ENCODE data around the gene GJC2. TPM values are rescaled to one million over a fixed set of nuclear protein-coding genes. Genes with fewer than 3 reads are reported as not detected.

Gene GJC2
- total RNA-seq, 1 experiment from 2014 or later, result 0.72 TPM

DNA sequence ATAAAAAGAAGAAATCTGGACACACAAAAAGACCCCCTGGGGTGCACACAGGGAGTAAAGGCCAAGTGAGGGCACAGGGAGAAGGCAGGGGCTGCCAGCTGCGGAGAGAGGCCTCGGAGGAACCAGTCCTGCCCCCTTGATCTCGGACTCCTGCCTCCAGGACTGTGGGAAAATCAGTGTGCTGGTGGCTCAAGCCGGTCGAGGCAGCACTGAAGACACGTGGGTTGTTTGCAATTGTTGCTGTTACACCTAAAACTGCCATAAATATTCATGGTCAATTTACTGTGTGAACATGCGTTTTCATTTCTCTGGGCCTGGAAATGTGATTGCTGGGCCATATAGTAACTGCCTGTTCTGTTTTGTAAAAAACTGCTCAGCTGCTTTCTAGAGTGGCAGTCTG is 34.4 kb downstream of the GJC2 start (continued):
- TF ChIP-seq, protein P1, sequence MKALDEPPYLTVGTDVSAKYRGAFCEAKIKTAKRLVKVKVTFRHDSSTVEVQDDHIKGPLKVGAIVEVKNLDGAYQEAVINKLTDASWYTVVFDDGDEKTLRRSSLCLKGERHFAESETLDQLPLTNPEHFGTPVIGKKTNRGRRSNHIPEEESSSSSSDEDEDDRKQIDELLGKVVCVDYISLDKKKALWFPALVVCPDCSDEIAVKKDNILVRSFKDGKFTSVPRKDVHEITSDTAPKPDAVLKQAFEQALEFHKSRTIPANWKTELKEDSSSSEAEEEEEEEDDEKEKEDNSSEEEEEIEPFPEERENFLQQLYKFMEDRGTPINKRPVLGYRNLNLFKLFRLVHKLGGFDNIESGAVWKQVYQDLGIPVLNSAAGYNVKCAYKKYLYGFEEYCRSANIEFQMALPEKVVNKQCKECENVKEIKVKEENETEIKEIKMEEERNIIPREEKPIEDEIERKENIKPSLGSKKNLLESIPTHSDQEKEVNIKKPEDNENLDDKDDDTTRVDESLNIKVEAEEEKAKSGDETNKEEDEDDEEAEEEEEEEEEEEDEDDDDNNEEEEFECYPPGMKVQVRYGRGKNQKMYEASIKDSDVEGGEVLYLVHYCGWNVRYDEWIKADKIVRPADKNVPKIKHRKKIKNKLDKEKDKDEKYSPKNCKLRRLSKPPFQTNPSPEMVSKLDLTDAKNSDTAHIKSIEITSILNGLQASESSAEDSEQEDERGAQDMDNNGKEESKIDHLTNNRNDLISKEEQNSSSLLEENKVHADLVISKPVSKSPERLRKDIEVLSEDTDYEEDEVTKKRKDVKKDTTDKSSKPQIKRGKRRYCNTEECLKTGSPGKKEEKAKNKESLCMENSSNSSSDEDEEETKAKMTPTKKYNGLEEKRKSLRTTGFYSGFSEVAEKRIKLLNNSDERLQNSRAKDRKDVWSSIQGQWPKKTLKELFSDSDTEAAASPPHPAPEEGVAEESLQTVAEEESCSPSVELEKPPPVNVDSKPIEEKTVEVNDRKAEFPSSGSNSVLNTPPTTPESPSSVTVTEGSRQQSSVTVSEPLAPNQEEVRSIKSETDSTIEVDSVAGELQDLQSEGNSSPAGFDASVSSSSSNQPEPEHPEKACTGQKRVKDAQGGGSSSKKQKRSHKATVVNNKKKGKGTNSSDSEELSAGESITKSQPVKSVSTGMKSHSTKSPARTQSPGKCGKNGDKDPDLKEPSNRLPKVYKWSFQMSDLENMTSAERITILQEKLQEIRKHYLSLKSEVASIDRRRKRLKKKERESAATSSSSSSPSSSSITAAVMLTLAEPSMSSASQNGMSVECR (CRISPR knock-in tag; IDR thresholded peaks at IDR 0.05; ENCODE audit: borderline replicate concordance), result no peak
- TF ChIP-seq, protein P2, sequence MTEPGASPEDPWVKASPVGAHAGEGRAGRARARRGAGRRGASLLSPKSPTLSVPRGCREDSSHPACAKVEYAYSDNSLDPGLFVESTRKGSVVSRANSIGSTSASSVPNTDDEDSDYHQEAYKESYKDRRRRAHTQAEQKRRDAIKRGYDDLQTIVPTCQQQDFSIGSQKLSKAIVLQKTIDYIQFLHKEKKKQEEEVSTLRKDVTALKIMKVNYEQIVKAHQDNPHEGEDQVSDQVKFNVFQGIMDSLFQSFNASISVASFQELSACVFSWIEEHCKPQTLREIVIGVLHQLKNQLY (CRISPR knock-in tag; IDR thresholded peaks at IDR 0.05), result no peak
- no peak for TF ChIP-seq CBFB (CRISPR knock-in tag; IDR thresholded peaks at IDR 0.05; ENCODE audit: low read depth)
- TF ChIP-seq ZNF232 (CRISPR knock-in tag; IDR thresholded peaks at IDR 0.05), result no peak
- TF ChIP-seq ESRRA (CRISPR knock-in tag; IDR thresholded peaks at IDR 0.05; ENCODE audit: borderline replicate concordance), result no peak
- TF ChIP-seq PRRX2 (CRISPR knock-in tag; IDR thresholded peaks at IDR 0.05), result no peak
- TF ChIP-seq ZNF219 (CRISPR knock-in tag; IDR thresholded peaks at IDR 0.05; ENCODE audit: borderline replicate concordance), result no peak
- TF ChIP-seq FOXP1 (CRISPR knock-in tag; IDR thresholded peaks at IDR 0.05; ENCODE audit: borderline replicate concordance), result no peak
- no peak for TF ChIP-seq EMX1 (CRISPR knock-in tag; IDR thresholded peaks at IDR 0.05)

DNA sequence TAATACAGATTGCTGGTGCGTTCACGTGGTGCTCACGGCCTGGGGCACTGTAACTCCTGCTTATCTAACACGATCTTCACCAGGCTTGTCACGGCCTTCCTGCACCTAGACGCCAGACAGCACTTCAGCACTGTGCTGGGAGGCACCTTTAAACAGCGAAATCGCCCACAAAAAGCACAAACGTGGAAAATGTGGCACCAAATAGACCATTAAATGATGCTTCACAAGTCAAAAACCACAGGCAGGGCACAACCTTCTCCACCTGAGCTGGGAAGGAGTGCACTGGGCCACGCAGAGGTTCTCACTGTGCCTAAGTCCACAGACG is 35.9 kb downstream of the GJC2 start:
- ChIA-PET CTCF (no interaction called here), POLR2A (no interaction called here)
- Mint-ChIP-seq H3K36me3 (no peaks in the 10 kb centered on the region), H3K27me3 (ENCODE audit: low read depth) (no peaks in the 10 kb centered on the region), H3K4me3 (no peak overlapping the region), H3K4me1 (no peaks in the 10 kb centered on the region), H3K9me3 (peaks cover 5% of the 10 kb centered on the region; the same call in 1 of the 2 replicates), H3K27ac (no peak overlapping the region)
- ATAC-seq, result no peak
- no peak for DNase-seq (ENCODE audit: low spot score)
- TF ChIP-seq, protein P3, sequence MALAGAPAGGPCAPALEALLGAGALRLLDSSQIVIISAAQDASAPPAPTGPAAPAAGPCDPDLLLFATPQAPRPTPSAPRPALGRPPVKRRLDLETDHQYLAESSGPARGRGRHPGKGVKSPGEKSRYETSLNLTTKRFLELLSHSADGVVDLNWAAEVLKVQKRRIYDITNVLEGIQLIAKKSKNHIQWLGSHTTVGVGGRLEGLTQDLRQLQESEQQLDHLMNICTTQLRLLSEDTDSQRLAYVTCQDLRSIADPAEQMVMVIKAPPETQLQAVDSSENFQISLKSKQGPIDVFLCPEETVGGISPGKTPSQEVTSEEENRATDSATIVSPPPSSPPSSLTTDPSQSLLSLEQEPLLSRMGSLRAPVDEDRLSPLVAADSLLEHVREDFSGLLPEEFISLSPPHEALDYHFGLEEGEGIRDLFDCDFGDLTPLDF (CRISPR knock-in tag; IDR thresholded peaks at IDR 0.05), result no peak
- no peak for TF ChIP-seq SP1 (CRISPR knock-in tag; conservative IDR thresholded peaks at IDR 0.05)
- TF ChIP-seq, protein P4, sequence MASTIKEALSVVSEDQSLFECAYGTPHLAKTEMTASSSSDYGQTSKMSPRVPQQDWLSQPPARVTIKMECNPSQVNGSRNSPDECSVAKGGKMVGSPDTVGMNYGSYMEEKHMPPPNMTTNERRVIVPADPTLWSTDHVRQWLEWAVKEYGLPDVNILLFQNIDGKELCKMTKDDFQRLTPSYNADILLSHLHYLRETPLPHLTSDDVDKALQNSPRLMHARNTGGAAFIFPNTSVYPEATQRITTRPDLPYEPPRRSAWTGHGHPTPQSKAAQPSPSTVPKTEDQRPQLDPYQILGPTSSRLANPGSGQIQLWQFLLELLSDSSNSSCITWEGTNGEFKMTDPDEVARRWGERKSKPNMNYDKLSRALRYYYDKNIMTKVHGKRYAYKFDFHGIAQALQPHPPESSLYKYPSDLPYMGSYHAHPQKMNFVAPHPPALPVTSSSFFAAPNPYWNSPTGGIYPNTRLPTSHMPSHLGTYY (CRISPR knock-in tag; IDR thresholded peaks at IDR 0.05), result no peak
- TF ChIP-seq, protein P5, sequence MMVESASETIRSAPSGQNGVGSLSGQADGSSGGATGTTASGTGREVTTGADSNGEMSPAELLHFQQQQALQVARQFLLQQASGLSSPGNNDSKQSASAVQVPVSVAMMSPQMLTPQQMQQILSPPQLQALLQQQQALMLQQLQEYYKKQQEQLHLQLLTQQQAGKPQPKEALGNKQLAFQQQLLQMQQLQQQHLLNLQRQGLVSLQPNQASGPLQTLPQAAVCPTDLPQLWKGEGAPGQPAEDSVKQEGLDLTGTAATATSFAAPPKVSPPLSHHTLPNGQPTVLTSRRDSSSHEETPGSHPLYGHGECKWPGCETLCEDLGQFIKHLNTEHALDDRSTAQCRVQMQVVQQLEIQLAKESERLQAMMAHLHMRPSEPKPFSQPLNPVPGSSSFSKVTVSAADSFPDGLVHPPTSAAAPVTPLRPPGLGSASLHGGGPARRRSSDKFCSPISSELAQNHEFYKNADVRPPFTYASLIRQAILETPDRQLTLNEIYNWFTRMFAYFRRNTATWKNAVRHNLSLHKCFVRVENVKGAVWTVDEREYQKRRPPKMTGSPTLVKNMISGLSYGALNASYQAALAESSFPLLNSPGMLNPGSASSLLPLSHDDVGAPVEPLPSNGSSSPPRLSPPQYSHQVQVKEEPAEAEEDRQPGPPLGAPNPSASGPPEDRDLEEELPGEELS (CRISPR knock-in tag; IDR thresholded peaks at IDR 0.05), result no peak
- TF ChIP-seq, protein P6, sequence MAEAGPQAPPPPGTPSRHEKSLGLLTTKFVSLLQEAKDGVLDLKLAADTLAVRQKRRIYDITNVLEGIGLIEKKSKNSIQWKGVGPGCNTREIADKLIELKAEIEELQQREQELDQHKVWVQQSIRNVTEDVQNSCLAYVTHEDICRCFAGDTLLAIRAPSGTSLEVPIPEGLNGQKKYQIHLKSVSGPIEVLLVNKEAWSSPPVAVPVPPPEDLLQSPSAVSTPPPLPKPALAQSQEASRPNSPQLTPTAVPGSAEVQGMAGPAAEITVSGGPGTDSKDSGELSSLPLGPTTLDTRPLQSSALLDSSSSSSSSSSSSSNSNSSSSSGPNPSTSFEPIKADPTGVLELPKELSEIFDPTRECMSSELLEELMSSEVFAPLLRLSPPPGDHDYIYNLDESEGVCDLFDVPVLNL (CRISPR knock-in tag; IDR thresholded peaks at IDR 0.05; ENCODE audit: borderline replicate concordance, low read depth), result no peak
- TF ChIP-seq KAT7 (CRISPR knock-in tag; IDR thresholded peaks at IDR 0.05; ENCODE audit: borderline replicate concordance), result no peak
- TF ChIP-seq, protein P7, sequence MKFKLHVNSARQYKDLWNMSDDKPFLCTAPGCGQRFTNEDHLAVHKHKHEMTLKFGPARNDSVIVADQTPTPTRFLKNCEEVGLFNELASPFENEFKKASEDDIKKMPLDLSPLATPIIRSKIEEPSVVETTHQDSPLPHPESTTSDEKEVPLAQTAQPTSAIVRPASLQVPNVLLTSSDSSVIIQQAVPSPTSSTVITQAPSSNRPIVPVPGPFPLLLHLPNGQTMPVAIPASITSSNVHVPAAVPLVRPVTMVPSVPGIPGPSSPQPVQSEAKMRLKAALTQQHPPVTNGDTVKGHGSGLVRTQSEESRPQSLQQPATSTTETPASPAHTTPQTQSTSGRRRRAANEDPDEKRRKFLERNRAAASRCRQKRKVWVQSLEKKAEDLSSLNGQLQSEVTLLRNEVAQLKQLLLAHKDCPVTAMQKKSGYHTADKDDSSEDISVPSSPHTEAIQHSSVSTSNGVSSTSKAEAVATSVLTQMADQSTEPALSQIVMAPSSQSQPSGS (CRISPR knock-in tag; IDR thresholded peaks at IDR 0.05; ENCODE audit: borderline replicate concordance, low read depth), result no peak
- TF ChIP-seq ZNF396 (CRISPR knock-in tag; IDR thresholded peaks at IDR 0.05; ENCODE audit: borderline replicate concordance), result no peak
- TF ChIP-seq ZNF416 (CRISPR knock-in tag; IDR thresholded peaks at IDR 0.05), result no peak
- no peak for TF ChIP-seq GABPB1 (CRISPR knock-in tag; IDR thresholded peaks at IDR 0.05)
- no peak for TF ChIP-seq GTF2I (CRISPR knock-in tag; conservative IDR thresholded peaks at IDR 0.05)
- TF ChIP-seq, protein P8, sequence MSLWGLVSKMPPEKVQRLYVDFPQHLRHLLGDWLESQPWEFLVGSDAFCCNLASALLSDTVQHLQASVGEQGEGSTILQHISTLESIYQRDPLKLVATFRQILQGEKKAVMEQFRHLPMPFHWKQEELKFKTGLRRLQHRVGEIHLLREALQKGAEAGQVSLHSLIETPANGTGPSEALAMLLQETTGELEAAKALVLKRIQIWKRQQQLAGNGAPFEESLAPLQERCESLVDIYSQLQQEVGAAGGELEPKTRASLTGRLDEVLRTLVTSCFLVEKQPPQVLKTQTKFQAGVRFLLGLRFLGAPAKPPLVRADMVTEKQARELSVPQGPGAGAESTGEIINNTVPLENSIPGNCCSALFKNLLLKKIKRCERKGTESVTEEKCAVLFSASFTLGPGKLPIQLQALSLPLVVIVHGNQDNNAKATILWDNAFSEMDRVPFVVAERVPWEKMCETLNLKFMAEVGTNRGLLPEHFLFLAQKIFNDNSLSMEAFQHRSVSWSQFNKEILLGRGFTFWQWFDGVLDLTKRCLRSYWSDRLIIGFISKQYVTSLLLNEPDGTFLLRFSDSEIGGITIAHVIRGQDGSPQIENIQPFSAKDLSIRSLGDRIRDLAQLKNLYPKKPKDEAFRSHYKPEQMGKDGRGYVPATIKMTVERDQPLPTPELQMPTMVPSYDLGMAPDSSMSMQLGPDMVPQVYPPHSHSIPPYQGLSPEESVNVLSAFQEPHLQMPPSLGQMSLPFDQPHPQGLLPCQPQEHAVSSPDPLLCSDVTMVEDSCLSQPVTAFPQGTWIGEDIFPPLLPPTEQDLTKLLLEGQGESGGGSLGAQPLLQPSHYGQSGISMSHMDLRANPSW (CRISPR knock-in tag; conservative IDR thresholded peaks at IDR 0.05; ENCODE audit: low read depth), result no peak
- TF ChIP-seq NR2C2 (CRISPR knock-in tag; IDR thresholded peaks at IDR 0.05), result no peak
- TF ChIP-seq ZBTB21 (CRISPR knock-in tag; IDR thresholded peaks at IDR 0.05; ENCODE audit: borderline replicate concordance), result no peak
- no peak for TF ChIP-seq FOXP1 (CRISPR knock-in tag; IDR thresholded peaks at IDR 0.05; ENCODE audit: borderline replicate concordance)
